Spleen (tissue), 7 donors: ENCODE data around the gene C10orf105.

Experiments used
- POLR2A ChIP-seq, 3 donors: fragments of 450-650 bp; IDR thresholded peaks; one replicate each; pipeline ENCODE4 v1.5.1; 2017; ENCODE audit warnings: antibody characterized with exemption in 3 of 3, mild to moderate bottlenecking in 1 of 3
- POLR2AphosphoS5 ChIP-seq, 3 donors: sonication (generic); formaldehyde crosslinking; IDR thresholded peaks; one replicate each; pipeline ENCODE4 v1.5.1; 2017; ENCODE audit warnings: antibody characterized with exemption in 3 of 3
- TF ChIP-seq, protein P1 (sequence below), 11 experiments: fragments of 200-600 bp in 7 of 11; fragments of 450-650 bp in 4 of 11; sonication (generic) in 4 of 11; IDR thresholded peaks in 8 of 11; conservative IDR thresholded peaks in 3 of 11; 1 replicate in 7 of 11; 2 replicates in 4 of 11; pipeline versions ENCODE4 v1.4.0 to v1.8.0; 2016 to 2021; ENCODE audit warnings: antibody characterized with exemption in 11 of 11, inconsistent platforms in 4 of 11, mild to moderate bottlenecking in 1 of 11
- donor health status: DM: no; HTN: no; CAD: no; lungs with moderate emphysema.
- donor health status: DM: no; HTN: no; CAD: no.
- donor health status: DM: no; HTN: no; CAD: no.

- TF ChIP-seq, protein P1, sequence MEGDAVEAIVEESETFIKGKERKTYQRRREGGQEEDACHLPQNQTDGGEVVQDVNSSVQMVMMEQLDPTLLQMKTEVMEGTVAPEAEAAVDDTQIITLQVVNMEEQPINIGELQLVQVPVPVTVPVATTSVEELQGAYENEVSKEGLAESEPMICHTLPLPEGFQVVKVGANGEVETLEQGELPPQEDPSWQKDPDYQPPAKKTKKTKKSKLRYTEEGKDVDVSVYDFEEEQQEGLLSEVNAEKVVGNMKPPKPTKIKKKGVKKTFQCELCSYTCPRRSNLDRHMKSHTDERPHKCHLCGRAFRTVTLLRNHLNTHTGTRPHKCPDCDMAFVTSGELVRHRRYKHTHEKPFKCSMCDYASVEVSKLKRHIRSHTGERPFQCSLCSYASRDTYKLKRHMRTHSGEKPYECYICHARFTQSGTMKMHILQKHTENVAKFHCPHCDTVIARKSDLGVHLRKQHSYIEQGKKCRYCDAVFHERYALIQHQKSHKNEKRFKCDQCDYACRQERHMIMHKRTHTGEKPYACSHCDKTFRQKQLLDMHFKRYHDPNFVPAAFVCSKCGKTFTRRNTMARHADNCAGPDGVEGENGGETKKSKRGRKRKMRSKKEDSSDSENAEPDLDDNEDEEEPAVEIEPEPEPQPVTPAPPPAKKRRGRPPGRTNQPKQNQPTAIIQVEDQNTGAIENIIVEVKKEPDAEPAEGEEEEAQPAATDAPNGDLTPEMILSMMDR (IDR thresholded peaks at IDR 0.05 in 8 of 11, conservative IDR thresholded peaks at IDR 0.05 in 3 of 11) = no peak
- peak in 2 of 3 donors; percentile 11 to 23 for TF ChIP-seq POLR2AphosphoS5 (IDR thresholded peaks at IDR 0.05)
- TF ChIP-seq POLR2A (IDR thresholded peaks at IDR 0.05) = no peak
Observed at GRCh38 chr10:71695502-71696476, 23.8 kb downstream of the C10orf105 start.
